RKO (cell line): ENCODE results near the gene ARHGEF40.

Source experiments
- DNase-seq: peaks from one replicate; pipeline ENCODE4 v3.0.0-alpha.2; 2016; ENCODE audit warnings: low spot score

ARHGEF40 gene

DNA sequence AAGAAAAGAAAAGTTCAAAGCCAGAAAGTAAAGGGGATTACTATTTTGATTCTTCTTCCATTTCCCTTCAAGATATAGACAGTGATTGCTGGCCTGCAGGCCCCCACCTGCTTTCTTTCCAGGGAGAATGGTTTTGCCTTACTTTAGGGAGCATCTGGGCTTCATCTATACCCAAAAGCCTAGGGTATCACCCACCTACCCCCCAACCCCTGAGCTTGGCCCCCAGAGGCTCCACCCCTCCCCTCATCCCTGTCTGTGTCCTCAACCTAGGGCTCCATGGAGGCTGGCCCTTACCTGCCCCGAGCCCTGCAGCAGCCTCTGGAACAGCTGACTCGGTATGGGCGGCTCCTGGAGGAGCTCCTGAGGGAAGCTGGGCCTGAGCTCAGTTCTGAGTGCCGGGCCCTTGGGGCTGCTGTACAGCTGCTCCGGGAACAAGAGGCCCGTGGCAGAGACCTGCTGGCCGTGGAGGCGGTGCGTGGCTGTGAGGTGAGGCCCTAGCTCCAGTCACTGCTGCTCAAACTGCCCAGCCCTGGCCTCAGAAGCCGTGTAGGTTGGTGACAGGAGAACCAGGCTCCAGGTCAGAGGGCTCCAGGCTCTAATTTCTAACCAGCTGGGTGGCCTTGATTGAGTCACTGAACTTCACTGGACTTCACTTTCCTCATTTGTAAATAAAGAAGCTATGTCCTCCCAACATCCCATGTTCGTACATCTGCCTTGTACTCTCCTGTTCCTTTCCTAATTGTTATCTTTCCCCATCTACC is 13.6 kb downstream of the ARHGEF40 start:
- no peak for DNase-seq

GRCh38 chr14:21084396-21084795 is 14.3 kb downstream of the ARHGEF40 start:
- DNase-seq = no peak

- DNase-seq = no peak
These were observed 15.1 kb downstream of the ARHGEF40 start for GRCh38 chr14:21084998-21085853.

- DNase-seq = no peak
These were observed 16.8 kb downstream of the ARHGEF40 start for GRCh38 chr14:21086908-21087293.

GRCh38 chr14:21087294-21088091 is 17.4 kb downstream of the ARHGEF40 start:
- peak; percentile 63 for DNase-seq

- DNase-seq = no peak
These were observed 18.6 kb downstream of the ARHGEF40 start for GRCh38 chr14:21088687-21089086.

- DNase-seq = no peak
These were observed 19.2 kb downstream of the ARHGEF40 start for GRCh38 chr14:21089271-21089670.

DNA sequence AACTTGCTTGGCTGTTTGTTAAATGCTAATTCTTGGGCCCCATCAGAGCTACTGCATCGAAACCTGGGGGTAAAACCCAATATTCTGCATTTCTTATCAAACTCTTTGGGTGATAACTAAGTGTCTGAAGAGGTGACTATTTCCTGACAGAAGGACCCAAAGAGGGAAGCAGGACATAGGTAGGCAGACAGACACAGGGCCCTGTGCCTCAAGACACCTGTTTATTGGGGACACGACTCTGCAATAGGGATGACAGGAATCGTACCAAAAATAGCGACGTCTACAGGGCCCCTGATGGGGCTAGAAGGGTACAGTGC is 19.7 kb downstream of the ARHGEF40 start:
- no peak for DNase-seq

DNA sequence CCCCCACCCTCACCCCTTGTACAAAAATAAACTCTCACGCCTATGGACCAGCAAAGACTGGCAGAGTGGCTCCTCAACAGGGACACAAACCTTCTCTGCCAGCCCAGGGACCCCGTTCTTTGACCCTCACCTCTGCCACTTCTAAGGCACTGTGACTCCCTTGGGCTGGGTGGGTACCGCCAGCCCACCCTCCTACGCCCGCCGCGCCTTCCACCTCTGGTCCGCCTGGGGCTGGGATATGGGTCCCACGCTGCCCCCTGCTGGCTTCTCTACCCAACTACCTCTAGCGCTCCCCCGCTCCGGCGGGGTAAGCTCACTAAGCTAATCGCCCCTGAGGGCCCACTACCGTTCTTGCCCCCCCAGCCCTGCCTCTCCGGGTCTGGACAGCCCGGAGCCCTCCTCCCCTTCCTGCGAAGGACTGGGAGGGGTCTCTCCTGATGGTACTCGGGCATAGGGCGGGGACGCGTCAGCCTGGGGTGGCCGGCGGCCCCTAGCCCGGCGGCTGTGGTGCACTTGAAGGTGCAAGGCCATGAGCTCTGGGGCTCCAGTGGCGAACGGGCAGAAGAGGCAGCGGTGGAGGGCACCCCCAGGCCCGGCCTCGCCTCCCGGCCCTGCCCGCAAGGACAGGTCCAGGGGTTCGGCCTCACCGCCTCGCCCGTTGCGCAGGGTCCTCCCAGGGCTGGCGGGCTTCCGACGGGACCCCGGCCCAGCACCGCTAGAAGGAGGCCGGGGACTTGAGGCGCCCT is 20.3 kb downstream of the ARHGEF40 start:
- no peak for DNase-seq

DNA sequence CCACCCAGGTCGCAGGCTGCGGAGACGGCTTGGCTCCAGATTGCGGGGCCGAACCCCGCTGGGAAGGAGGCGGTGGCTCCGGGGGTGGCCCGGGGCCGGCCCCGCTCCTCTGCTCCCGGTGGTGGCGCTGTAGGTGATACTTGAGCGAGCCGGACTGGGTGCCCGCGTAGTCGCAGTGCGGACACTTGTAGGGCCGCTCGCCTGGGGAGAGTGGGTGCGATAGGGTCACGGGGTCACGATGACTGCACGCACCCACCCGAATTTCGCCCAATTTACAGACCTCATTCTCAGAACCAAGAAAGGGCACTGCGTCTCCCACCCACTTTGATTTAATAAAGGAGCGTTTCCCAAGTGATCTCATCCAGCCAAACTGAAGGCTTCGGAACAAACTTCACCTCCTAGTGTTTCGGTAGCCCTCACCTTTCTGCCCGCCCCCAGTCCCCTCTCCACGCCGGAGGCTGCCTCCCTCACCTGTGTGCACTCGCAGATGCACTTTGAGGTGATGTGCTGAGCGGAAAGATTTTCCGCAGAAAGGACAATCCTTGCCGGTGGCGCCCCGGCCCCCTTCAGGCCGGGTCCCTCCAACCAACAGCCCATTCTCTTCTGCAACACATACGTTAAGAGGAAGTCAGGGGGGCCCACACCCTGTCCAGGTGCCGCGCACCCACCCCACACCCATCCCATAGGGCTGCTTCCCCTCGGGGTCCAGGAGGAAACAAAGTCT is 21.0 kb downstream of the ARHGEF40 start:
- DNase-seq = no peak

- no peak for DNase-seq
These were observed 21.7 kb downstream of the ARHGEF40 start for GRCh38 chr14:21091821-21092272.

DNA sequence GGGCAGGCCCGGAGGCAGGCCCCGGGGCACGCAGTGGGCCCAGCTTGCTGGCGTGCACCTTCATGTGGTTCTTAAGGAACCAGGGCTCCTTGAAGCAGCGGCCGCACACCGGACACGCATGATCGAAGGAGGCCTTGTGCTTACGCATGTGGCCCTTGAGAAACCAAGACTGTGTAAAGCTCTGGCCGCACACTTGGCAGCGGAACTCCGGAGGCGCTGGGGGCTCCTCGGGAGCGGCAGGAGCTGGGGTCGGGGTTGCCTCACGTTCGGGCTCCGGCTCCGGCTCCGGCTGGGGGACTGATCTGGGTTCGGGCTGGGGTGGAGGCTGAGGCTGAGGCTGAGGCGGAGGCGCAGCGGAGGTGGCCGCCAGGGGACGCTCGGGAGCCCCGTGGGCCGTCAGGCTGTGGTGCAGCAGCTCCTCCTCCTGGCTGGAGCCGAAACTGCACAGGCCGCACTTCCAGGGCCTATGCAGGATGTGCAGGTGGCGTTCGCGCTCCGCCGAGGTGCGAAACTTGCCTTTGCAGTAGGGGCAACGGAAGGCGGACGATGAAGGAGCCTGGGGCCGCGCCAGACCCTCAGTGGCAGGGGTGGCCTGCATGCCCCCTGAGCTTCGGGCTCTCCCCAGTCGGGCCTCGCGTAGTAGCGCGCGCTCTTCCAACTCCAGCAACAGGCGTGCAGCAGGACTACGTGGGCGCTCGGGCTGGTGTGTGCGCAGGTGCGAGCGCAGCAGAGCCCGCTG is 22.3 kb downstream of the ARHGEF40 start:
- DNase-seq = peak; percentile 22

- DNase-seq = no peak
These were observed 22.9 kb downstream of the ARHGEF40 start for GRCh38 chr14:21093018-21093417.

DNA sequence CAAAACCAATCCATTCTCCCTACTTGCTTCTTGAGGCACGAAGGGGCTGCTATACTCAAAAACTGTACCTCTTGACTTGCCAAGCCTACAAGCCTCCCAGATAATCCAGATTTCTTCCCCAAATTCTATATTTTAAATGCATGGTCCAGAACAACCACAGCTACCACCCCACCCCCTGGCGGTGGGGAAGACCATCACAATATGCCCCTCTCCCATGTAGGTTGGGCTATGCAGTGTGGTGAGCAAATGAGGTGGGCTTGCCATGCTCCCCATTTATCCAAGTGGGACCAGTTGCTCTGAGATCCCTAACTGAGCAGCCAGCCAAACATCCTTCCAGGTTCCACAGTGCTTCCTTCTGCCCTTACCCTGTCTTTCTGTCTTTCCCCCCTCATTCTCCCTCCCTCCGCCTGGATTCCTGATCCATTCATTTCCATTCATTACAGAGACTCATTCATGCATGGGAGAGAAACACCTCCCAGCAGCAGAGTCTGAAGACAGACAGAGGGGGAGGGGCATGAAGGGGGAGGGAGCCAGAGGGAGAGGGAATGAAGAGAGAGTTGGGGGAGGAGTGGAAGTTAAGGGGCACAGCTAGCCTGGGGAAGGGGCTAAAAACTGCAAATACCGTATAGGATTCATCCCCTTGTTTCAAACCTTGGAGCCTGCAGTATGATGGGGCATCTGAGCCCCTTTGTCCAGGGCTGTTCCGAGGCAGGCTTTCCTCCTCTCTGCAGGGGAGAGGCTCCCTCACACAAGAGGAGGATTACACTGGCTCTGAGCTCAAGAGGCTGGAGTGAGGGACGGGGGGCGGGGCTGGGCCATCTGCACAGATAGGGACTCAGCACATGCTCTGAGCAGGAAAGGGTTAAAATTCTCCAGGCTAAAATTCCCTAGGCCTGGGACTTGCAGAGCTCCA is 23.9 kb downstream of the ARHGEF40 start:
- DNase-seq = no peak

- DNase-seq = peak; percentile 29
These were observed 25.5 kb downstream of the ARHGEF40 start for GRCh38 chr14:21095430-21096205.

DNA sequence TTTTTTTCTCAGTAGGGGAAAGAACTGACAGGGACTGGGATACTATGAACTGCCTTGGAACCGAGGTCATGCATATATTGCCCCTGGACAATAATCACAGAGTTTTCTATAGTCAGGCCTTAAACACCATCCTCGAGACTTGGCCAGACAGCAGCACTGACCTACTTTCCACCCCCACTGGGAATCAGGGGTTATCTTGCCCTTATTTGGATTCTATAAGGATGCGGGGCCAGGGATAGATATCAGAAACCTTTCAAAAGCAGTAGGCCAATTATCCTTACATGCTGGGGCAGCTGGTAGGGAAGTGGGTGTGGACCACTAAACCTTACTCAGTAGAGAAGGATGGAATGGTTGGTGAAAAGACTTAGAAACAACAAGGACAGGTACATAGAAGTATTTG is 26.3 kb downstream of the ARHGEF40 start:
- no peak for DNase-seq

- DNase-seq = no peak
These were observed 27.0 kb downstream of the ARHGEF40 start for GRCh38 chr14:21096978-21097635.

- DNase-seq = no peak
These were observed 27.6 kb downstream of the ARHGEF40 start for GRCh38 chr14:21097636-21098075.
